Neural cell (in vitro differentiated cells): ENCODE results near the gene SF3B2.

Experiments used
- CTCF ChIP-seq: fragments of 450-650 bp; IDR thresholded peaks from 2 replicates; pipeline ENCODE4 v1.5.1; 2014; ENCODE audit warnings: antibody characterized with exemption, mild to moderate bottlenecking, moderate library complexity; ENCODE audit not compliant: poor library complexity, severe bottlenecking
- EP300 ChIP-seq: fragments of 450-650 bp; conservative IDR thresholded peaks from 2 replicates; pipeline ENCODE4 v1.6.1; 2014; ENCODE audit warnings: antibody characterized with exemption, mild to moderate bottlenecking, moderate library complexity; ENCODE audit not compliant: poor library complexity, severe bottlenecking
- EZH2 ChIP-seq: fragments of 200-600, 300-800 bp; shearing (Covaris generic), sonication (generic); IDR thresholded peaks from 2 replicates; pipeline ENCODE4 v1.6.1; 2014; ENCODE audit warnings: antibody characterized with exemption, low read length, borderline replicate concordance, mild to moderate bottlenecking; ENCODE audit not compliant: insufficient read depth, poor library complexity, severe bottlenecking
- MXI1 ChIP-seq: fragments of 450-650 bp; conservative IDR thresholded peaks from 2 replicates; pipeline ENCODE4 v1.6.1; 2014; ENCODE audit warnings: antibody characterized with exemption, mild to moderate bottlenecking; ENCODE audit not compliant: poor library complexity, severe bottlenecking
- POLR2AphosphoS5 ChIP-seq: IDR thresholded peaks from 2 replicates; pipeline ENCODE4 v1.6.1; 2012
- RAD21 ChIP-seq: fragments of 450-650 bp; conservative IDR thresholded peaks from 2 replicates; pipeline ENCODE4 v1.6.1; 2014; ENCODE audit warnings: antibody characterized with exemption, mild to moderate bottlenecking, moderate library complexity
- SMC3 ChIP-seq: fragments of 450-650 bp; conservative IDR thresholded peaks from 2 replicates; pipeline ENCODE4 v1.6.1; 2014; ENCODE audit warnings: antibody characterized with exemption, mild to moderate bottlenecking, moderate library complexity; ENCODE audit not compliant: poor library complexity
- TAF1 ChIP-seq: IDR thresholded peaks from 2 replicates; pipeline ENCODE4 v1.6.1; 2012; ENCODE audit warnings: low read depth
- TF ChIP-seq, protein P1 (sequence below): IDR thresholded peaks from 2 replicates; pipeline ENCODE4 v1.6.1; 2012; ENCODE audit warnings: borderline replicate concordance

DNA sequence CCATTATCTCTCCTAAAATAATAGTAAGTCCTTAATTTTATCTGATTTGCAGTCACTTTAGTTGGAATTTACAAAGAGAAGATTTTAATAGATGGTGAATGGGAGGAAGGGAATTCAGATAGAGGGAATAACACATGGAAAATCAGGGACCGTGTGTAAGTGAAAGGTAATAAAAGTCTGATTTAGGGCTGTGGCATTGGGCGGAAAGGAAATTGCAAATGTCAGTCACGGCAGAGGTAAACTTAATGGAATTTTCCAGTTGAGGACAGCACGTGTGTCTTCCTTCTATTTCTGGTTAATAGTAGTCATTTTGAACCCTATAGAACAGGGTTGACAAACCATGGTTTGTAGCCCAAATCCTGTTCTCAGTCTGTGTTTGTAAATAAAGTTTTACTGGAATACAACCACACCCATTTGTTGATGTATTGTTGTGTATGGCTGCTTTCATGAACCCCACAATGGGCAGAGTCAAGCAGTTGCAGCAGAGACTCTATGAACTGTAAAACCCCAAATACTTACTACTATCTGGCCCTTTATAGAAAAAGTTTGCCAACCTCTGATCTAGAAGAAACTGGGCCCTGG is 52.0 kb downstream of the SF3B2 start:
- no peak for TF ChIP-seq CTCF
- TF ChIP-seq EZH2, result no peak
- TF ChIP-seq POLR2AphosphoS5, result no peak
- TF ChIP-seq EP300, result no peak
- no peak for TF ChIP-seq MXI1
- no peak for TF ChIP-seq RAD21
- no peak for TF ChIP-seq TAF1
- TF ChIP-seq SMC3, result no peak
- TF ChIP-seq, protein P1, sequence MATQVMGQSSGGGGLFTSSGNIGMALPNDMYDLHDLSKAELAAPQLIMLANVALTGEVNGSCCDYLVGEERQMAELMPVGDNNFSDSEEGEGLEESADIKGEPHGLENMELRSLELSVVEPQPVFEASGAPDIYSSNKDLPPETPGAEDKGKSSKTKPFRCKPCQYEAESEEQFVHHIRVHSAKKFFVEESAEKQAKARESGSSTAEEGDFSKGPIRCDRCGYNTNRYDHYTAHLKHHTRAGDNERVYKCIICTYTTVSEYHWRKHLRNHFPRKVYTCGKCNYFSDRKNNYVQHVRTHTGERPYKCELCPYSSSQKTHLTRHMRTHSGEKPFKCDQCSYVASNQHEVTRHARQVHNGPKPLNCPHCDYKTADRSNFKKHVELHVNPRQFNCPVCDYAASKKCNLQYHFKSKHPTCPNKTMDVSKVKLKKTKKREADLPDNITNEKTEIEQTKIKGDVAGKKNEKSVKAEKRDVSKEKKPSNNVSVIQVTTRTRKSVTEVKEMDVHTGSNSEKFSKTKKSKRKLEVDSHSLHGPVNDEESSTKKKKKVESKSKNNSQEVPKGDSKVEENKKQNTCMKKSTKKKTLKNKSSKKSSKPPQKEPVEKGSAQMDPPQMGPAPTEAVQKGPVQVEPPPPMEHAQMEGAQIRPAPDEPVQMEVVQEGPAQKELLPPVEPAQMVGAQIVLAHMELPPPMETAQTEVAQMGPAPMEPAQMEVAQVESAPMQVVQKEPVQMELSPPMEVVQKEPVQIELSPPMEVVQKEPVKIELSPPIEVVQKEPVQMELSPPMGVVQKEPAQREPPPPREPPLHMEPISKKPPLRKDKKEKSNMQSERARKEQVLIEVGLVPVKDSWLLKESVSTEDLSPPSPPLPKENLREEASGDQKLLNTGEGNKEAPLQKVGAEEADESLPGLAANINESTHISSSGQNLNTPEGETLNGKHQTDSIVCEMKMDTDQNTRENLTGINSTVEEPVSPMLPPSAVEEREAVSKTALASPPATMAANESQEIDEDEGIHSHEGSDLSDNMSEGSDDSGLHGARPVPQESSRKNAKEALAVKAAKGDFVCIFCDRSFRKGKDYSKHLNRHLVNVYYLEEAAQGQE, result no peak
